Renal cortical epithelial cell (primary cell): ENCODE data around the gene SYT7. TPM values are rescaled to one million over a fixed set of nuclear protein-coding genes. Genes with fewer than 3 reads are reported as not detected.

Experiments used
- DNase-seq: peaks from one replicate; pipeline ENCODE4 v3.0.0-alpha.2; 2011; ENCODE audit warnings: low read depth
- total RNA-seq: library from RNA; depleted of rRNA; stranded (reverse); fragments of >200 nt; gene quantifications from 2 replicates; pipeline ENCODE4 v1.2.3, GENCODE V29; 2014

The SYT7 gene, protein sequence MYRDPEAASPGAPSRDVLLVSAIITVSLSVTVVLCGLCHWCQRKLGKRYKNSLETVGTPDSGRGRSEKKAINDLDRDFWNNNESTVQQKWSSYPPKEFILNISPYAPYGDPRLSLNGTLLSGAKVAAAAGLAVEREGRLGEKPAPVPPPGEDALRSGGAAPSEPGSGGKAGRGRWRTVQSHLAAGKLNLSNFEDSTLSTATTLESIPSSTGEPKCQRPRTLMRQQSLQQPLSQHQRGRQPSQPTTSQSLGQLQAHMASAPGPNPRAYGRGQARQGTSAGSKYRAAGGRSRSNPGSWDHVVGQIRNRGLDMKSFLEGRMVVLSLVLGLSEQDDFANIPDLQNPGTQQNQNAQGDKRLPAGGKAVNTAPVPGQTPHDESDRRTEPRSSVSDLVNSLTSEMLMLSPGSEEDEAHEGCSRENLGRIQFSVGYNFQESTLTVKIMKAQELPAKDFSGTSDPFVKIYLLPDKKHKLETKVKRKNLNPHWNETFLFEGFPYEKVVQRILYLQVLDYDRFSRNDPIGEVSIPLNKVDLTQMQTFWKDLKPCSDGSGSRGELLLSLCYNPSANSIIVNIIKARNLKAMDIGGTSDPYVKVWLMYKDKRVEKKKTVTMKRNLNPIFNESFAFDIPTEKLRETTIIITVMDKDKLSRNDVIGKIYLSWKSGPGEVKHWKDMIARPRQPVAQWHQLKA
- total RNA-seq: 0.35 TPM in 1 of 2 replicates, not detected in the other

DNA sequence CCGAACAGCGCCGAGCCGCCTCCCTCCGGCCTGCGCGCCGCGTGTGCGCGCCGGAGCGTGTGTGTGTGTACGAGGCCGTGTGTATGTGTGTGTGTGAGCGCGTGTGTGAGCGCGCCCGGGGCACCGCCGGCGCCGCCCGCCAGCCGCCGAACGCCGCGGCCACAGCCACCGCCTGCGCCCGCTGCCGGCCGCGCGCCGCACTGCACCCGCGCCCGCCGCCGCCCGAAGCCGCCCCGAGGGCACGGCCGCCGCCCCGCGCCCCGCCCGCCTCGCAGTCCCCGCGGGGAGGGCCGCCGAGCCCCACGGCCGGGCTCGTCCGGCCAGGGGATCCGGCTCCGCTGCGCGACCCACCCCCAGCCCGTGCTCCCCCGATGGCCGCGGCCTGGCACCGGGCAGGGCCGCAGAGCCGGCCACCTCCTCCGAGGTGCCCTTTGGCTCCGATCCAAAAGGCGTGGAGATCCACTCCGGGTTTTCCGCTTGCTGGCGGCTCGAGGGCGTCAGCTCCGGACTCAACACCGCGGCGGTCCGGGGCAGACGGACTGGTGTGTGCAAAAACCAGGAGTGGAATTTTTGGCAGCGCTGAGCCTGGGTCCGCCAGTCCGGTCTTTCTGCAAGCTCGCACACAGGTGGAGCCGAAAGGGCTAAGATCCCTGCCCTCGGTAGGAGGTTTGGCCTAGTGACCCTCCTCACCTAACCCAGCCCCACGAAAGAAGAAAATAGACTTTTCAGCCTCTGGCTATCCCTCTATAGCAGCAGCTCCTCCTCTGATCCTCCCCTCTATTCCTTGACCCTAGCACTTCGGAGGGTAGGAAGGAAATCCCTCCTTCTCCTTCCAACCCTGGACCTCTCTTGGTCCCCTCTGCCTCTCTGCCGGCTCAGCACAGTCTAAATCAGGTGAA is at the start of gene SYT7:
TSS of gene SYT7 (minus strand) at position 47 of the 899 bp plus-strand sequence. CDS start 256 bp downstream, outside the sequence.
- peak; percentile 75 for DNase-seq

DNA sequence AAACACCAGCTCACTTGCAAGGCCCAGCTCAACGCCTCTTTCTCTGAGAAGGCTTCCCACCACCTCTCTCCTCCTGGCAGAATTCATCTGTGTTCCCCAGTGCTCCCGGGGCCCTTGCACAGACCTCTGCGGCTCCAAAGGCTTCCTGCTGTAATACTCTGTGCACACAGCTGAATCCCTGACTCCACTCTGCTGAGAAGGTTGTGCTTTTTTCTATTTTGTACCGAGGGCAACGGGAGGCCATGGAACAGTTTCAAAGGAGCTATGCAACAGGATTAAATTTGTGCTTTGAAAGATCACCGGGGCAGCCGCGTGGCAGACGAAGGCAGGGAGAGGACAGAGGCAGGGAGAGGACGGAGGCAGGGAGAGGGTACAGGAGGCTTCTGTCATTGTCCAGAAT is 49.2 kb upstream of the SYT7 start:
- DNase-seq: no peak

DNA sequence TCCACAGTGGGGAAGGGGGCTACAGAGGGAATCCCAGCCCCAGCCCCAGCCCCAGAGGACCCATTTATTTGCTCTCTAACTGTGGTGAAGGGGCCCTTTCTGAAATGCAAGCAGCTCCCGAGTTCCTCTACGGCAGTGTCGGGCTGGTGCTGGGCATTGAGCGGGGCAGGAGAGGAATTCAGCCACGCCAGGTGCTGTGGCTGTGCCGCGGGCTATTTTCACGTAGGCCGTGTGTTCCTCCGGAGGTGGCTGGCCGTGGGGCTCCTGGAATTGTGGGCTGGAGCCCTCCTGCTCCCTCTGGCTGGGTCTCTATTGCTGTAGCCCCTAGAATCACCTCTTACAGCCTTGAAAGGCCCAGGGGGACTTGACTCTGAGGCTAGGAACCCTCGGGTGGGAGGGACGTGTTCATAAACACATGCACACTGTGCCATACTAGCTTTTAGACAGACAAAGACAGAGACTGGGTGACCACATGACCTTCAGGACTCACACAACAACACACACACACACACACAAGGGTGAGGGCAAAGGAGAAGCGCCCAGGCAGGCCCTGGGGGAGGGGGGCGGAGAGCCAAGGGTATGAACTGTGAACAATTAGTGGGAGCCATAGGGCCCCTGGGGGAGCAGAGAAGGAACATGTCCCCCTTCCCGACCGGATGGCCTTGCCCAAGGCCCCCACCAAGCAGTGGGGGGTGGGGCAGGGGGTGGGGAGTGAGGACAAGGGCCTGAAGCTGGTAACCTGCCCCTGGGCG is 48.4 kb upstream of the SYT7 start:
- no peak for DNase-seq

DNA sequence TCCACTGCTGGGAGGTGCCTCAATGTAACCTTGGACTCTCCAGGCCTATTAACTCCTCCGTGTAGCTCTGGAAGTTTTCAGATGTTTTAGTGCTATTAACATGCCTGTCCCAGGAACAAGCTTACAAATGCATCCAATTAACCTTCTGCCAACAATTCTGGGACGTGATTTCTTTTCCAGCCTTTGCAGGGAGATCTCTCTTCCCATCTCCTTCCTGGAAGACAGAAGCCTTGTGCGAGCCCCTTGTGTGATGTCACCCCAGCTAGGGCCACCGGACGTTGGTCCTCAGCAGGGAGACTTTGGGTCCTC is 47.7 kb upstream of the SYT7 start:
- DNase-seq: no peak

DNA sequence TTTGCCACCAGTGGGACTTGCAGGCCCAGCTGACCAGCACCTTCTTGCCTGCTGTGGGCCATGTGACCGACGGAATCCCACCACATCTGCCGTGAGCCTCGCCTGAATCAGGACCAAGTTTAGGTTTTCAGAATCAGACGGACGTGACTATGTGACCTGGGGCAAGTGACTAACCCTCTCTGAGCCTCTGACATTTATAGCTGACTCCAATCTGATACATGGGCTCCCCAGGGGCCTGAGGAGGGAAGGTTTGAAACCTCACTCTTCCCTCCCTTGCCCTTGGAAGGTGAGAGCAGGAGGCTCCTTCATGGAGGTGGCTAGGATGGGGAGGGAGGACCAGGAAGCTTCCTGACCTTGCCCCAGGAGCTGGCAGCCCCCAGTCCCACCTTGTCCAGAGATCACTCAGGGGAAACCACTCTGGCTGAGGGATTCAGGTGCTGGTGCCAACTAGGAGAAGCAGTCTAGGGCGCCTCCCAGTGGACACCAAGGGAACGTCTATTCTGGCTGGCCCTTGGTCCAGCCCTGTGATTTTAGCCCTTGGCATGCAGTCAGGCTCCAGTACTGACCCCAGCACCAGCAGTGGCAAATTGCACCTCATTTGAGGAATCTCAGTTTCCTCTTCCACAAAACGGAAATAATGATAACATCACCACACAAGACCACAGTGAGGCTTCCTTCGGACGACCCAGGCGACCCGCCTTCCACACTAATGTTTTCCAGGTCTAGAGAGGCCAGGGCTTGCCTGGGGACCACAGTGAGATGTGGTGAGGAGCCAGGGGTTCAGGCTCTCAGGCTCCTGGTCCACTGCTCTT is 47.2 kb upstream of the SYT7 start:
- peak; percentile 54 for DNase-seq

DNA sequence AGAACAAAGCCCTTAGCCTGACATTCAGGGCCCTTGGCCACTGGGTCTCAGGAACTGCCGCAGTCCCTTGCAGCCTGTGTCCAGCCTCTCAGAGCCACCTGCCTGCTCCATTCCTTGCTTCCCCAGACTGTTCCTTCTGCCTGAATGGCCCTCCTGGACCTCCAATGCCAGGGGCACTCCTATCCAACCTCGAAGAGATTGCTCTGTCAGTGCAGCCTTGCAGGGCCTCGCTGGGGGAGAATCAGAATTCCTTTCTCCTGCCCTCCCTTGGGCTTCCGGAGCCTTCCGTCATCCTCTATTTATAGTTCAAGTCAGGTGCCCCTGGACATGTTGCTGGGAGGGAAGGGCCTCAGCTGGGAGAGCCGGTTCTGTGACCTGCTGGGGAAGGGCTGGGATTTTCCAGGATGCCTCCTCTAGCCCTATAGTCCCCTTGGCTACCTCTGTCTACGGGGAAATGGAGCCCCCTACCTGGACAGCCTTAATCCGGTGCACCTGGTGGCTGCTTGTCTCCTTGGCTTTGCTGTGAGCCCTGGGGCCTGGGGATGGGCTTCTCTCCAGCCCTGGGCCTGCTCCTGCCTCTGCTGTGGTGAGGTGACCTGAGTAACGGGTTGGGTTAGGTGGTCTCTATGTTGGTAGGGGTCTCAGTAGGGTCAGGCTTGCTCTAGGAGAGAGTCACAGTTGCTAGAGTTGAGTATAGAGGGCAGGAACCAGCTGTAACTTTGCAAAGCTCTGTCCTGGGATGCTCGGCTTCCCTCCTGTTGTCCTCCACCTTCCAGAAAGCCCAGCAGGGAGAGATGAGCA is 45.9 kb upstream of the SYT7 start:
- DNase-seq: peak; percentile 56

DNA sequence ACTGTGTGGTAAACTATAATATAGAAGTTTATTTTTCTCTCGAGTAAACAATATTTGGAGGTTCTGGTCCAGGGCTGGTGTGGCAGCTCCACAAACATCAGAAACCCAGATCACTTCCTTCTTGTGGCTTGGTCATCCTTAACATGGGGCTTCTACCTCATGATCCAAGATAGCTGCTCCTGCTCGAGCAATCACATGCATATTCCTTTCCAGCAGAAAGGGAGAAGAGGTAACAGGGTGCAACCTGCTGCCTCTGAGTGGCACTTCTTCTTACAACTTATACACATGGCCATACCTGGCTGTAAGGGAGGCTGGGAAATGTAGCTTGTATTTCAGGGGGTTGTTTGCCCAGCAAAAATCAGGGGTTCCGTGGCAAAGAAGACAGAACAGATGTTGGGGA is 44.6 kb upstream of the SYT7 start:
- DNase-seq: no peak

DNA sequence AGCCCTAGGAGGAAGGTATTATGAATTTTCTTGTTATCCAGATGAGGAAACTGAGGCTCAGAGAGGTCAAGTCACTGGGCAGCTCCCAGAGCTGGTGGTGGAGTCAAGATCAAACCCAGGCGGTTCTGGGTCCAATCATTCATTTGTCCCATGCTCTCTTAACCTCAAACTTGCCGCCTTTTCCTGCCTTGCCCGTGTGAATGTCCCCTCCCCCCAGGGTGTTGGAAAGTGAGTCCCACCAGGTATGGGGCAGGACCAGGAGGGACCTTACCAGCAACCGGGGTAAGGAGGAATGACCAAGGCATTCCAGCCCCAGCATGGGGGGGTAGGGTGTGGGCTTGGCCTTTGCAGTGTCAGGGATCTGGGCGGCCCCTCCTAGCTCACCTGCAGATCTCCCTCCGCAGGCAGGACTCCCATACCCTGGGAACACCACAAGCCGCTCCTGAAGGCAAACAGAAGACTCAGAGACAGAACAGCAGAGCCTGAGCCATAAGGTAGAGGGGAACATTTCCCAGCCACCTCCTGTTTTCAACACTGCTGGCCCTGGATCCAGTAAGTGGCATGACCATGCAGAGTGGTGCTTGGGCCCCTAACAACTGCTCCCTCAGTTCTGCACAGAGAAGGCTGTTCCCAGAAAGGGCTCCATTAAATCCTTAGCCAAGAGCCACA is 41.2 kb upstream of the SYT7 start:
- DNase-seq: no peak

DNA sequence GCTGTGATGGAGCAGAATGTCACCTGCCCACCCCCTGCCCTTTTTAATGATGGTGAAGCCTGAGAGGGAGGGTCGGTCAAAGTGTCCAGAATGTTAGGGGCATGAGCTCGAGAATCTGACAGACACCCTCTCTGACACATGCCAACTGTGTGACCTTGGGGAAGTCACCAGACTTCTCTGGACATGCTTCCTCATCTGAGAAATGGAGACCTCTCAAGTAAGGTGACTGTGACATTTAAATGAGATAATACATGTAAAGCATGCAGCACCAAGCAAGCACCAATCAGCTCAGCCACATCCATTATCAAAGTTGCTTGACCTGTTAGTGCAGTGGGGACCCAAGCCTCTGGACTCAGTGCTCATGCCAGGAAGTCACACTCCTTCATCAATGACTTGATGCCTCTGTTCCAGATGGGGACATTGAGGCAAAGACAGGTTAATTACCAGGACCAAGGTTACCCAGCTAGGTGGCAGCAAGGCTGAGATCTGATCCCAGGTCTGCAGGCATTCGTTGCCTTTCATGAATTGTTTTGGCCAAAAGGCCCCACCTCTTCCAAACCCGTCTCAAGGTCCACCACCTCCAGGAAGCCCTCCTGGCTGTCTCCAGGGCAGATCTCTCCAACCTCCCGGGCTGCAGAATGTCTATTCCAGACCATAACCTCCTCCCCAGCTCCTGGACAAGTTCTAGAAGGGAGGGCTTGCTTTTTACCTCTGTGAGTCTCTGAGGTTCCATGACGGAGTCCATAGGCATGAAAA is 38.8 kb upstream of the SYT7 start:
- DNase-seq: no peak

DNA sequence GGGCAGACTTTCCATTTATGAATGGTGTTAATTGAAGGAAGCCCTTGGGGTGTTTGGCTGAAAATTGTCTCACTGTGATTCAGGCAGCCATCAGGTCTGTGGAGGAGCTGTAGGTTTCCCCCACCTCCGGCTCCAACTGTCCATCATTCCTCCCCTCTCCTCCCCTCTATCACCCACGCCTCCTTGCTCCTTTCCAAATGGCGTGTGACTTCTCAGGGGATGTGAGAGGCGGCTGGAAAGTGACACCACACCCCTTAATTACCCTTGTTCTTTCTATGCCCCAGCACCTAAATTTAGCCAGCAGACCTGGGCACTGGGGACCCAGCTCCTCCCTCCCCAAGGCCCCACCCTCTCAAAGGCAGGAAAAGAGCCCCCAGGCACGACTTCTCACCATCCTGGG is 38.1 kb upstream of the SYT7 start:
- DNase-seq: no peak

DNA sequence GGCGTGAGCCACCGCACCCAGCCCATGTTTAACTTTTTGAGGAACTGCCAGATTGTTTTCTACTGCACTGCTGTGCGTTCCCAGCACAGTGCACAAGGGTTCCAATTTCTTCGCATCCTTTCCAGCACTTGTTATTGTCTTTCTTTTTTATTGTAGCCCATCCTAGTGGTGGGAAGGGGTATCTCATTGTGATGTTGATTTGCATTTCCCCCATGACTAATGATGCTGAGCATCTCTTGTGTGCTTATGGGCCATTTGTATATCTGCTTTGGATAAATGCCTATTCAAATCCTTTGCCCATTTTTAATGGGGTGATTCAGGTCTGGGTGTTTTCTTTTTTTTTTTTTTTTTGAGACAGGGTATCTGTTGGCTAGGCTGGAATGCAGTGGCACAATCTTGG is 36.6 kb upstream of the SYT7 start:
- DNase-seq: no peak

DNA sequence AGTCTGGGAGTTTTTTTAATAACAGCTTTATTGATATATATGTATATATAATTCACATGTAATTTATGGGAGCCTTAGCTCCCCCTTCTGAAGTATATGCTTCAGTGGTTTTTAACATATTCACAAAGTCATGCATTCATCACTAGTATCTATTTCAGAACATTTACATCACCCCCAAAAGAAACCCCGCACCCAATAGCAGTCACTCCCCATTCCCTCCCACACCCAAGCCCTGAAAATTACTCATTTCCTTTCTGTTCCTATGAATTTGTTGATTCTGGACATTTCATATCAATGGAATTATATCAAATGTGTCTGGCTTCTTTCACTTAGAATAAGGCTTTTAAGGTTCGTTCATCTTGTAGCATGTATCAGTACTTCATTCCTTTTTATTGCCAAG is 35.6 kb upstream of the SYT7 start:
- no peak for DNase-seq

DNA sequence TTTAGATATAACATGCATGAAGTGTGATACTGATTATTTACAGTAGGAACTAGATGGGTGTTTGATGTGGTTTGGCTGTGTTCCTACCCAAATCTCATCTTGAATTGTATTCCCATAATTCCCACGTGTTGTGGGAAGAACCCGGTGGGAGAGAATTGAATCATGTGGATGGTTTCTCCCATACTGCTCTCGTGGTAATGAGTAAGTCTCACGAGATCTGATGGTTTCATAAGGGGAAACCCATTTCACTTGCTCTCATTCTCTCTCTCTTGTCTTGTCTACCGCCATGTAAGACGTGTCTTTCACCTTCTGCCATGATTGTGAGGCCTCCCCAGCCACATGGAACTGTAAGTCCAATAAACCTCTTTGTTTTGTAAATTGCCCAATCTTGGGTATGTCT is 33.9 kb upstream of the SYT7 start:
- peak; percentile 57 for DNase-seq

DNA sequence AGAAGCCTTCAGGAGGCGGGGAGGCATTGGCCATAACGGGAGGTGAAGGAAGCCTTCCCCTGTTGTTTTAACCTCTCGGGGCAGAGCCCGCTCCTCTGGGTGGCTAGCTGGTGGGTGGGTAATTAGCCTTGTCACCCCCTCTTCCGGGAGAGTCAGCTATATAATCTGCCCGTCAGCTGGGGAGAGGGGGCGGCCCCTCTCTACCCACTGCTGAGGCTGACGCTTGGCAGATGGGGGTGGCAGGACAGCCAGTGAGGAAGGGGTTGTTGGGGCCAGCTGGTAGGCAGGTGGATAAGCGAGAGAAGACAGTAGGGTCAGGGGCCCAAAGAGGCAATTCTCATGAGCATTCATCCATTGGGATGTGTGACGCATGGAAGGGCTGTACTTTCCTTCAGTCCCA is 33.0 kb upstream of the SYT7 start:
- DNase-seq: no peak

DNA sequence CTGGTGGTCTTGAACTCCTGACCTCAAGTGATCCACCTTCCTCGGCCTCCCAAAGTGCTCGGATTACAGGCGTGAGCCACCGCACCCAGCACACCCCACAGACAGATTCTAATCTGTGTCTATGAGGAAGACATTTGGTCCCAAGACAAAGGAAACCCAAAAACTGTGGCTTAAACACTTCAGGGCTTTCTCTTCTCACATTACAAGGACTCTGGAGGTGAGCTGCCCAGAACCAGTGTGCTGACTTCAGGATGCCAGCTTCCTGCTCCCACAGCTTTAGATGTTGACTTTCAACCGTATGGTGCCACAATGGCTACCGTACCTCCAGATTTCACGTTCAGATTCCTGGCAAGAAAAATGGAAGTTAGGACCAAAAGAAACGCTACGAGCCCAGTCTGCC is 32.2 kb upstream of the SYT7 start:
- DNase-seq: no peak

DNA sequence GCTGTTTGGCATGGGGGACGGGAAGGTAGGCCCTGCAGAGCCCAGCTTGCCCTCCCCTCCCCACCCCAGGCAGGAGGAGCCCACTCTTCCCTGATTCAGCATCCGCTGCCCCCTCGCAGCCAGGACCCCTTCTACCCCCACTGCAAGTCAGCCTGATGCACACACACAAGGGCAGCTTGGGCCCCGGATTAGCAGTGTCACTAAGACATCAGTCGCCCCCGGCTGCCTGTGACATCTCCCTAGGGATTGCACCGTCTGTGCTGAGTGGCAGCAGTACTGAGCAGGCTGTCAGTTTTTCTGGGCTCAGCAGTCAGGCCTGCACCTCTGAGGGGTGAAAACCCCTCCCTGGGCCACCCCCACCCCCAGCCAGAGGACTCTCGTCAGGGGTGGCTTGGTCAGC is 30.4 kb upstream of the SYT7 start:
- no peak for DNase-seq

DNA sequence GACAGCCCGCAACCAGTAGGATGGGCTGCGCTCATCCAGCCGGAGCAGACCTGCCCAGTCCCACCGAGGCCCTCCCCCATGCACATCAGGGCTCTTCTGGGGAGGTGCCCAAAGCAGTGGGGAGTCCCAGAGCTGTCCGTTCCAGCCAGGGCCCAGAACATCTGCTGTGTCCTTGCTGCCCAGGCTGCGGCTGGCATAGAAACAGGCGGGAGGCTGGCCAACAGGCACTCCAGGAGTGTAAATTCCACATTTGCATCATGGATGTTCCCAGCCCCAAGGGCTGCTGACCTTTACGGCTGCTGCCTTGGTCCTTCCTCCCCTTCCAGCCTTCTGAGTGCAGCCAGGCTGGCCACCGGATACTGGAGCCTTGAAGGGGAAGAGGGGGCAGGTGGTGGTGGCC is 30.0 kb upstream of the SYT7 start:
- no peak for DNase-seq

DNA sequence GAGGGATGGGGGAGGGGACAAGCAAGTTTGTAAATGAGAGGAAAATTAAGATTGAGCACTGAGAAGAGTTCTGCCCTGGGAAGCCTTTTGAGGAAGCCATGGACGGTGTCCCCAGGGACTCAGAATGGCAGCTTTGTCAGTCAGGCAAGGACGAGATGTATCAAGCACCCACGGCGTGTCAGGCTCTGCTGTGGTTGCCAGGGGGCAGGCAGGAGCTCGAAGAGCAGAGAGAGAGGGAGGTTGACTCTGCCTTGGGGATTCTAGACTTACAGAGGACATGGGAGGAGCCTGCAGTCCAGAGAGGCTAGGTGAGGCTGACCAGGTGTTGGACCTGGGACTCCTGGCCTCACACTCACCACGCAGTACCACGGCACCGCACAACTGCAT is 29.1 kb upstream of the SYT7 start:
- DNase-seq: no peak
